Activated naive CD8-positive, alpha-beta T cell treated with anti-CD3 and anti-CD28 coated beads for 36 hours (primary cell): ENCODE results near the gene CERKL. TPM values are rescaled to one million over a fixed set of nuclear protein-coding genes. Genes with fewer than 3 reads are reported as not detected.

ENCODE experiments used
- DNase-seq: peaks from one replicate; pipeline ENCODE4 v3.0.0; 2021
- H3K27ac Mint-ChIP-seq: one replicate; pipeline ENCODE4 v1.8.0; 2022; ENCODE audit warnings: mild to moderate bottlenecking, moderate library complexity, mixed read lengths
- H3K27me3 Mint-ChIP-seq: one replicate; pipeline ENCODE4 v1.8.0; 2022; ENCODE audit warnings: mild to moderate bottlenecking, mixed read lengths
- H3K36me3 Mint-ChIP-seq: one replicate; pipeline ENCODE4 v1.8.0; 2021; ENCODE audit warnings: mild to moderate bottlenecking, mixed read lengths
- H3K4me1 Mint-ChIP-seq: one replicate; pipeline ENCODE4 v1.8.0; 2021; ENCODE audit warnings: mixed read lengths
- H3K4me3 Mint-ChIP-seq: one replicate; pipeline ENCODE4 v1.8.0; 2022; ENCODE audit warnings: mild to moderate bottlenecking, moderate library complexity, mixed read lengths
- H3K9me3 Mint-ChIP-seq: one replicate; pipeline ENCODE4 v1.8.0; 2022; ENCODE audit warnings: mixed read lengths
- total RNA-seq, 2 experiments: library from RNA; stranded (reverse); gene quantifications; one replicate each; pipeline ENCODE4 v1.2.3, GENCODE V29; 2021

CERKL gene
- total RNA-seq, 2 experiments from 2014 or later, result 0.06 TPM

DNA sequence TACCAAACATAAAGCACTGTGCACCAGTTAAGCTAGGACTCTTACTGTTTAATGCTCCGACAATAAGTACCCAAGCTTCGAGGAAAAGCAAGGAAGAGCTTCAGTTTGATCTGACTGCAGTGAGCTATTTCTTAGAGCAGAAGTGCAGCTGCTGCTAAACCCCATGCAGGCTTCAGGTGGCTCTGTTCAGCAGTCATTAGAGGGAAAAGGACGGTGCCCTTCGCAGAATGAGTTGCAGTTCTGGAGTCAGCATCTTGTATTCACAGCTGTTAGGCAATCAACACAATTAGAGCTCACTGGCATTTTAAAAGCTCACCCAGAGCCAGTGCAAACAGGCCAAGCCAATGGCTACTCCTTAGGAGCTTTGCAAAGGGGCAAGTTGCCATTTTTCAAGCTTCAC is 1.5 kb upstream of the CERKL start:
- DNase-seq, result no peak
- Mint-ChIP-seq H3K36me3 (no peaks in the 10 kb centered on the region), H3K27ac (no peak overlapping the region), H3K9me3 (no peaks in the 10 kb centered on the region), H3K4me3 (no peak overlapping the region), H3K4me1 (peaks cover 8% of the 10 kb centered on the region), H3K27me3 (peaks cover 53% of the 10 kb centered on the region)

DNA sequence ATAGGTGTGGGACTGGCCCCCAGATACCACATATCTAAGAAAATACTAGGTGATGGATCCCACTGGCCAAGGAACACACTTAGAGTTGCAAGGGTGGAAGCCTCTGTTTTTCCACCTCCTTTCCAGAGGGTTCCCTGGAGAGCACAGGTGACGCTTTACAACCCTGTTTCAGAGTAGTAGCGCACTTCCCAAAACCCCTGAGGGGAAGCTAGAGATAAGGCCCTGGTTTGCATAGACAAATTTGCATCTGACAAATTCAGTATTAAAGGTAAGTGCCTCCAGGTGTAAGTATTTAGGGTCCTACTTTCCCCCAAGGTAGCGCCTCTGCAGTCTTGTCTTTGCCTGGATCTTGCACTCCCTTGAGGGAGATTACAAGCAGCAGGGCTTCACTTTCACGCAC is 474 bp upstream of the CERKL start:
- Mint-ChIP-seq H3K9me3 (no peaks in the 10 kb centered on the region), H3K36me3 (no peaks in the 10 kb centered on the region), H3K4me1 (peaks cover 8% of the 10 kb centered on the region), H3K27ac (no peak overlapping the region), H3K27me3 (peaks cover 61% of the 10 kb centered on the region), H3K4me3 (peak overlapping the region; percentile 59)
- DNase-seq, result no peak

DNA sequence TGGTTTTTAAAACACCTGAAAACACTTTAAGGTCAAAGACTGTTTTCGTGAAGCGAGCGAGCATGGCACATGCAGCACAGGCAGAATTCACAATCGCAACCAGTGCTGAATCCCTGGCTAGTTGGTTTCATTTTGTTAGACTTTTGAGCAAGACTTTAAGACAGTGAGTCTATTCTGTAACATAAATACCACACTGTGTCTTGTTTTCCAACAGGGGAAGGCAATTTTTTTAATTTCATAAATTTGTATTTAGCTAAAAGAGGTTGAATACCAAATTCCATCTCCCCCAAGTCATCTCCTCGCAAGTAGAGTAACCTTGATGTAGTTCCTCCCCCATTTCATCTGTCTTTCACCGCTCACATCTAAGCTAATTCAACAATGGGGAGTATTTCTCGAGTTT is 1.4 kb downstream of the CERKL start:
- H3K9me3 Mint-ChIP-seq, result no peaks in the 10 kb centered on the region
- H3K27me3 Mint-ChIP-seq, result peaks cover 72% of the 10 kb centered on the region
- H3K4me1 Mint-ChIP-seq, result peaks cover 8% of the 10 kb centered on the region
- H3K27ac Mint-ChIP-seq, result no peak overlapping the region
- H3K36me3 Mint-ChIP-seq, result no peaks in the 10 kb centered on the region
- DNase-seq, result no peak
- H3K4me3 Mint-ChIP-seq, result no peak overlapping the region

DNA sequence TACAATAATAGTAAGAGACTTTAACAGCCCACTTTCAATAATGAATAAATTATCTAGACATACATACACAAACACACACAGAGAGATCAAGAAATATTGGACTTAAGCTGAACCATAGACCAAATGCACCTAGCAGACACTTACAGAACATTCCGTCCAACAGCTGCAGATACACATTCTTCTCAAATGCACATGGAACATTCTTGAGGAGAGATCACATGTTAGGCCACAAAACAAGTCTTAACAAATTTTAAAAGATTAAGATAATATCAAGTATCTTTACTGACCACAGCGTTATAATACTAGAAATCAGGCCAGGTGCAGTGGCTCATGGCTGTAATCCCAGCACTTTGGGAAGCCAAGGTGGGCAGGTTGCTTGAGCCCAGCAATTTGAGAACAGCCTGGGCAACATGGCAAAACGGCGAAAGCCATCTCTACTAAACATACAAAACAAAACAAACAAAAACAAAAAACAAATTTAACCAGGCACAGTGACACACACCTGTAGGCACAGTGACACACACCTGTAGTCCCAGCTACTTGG is 7.4 kb downstream of the CERKL start:
- Mint-ChIP-seq H3K27me3 (peaks cover 48% of the 10 kb centered on the region), H3K4me1 (no peaks in the 10 kb centered on the region), H3K36me3 (no peaks in the 10 kb centered on the region), H3K9me3 (no peaks in the 10 kb centered on the region), H3K27ac (no peak overlapping the region), H3K4me3 (no peak overlapping the region)
- DNase-seq, result no peak

DNA sequence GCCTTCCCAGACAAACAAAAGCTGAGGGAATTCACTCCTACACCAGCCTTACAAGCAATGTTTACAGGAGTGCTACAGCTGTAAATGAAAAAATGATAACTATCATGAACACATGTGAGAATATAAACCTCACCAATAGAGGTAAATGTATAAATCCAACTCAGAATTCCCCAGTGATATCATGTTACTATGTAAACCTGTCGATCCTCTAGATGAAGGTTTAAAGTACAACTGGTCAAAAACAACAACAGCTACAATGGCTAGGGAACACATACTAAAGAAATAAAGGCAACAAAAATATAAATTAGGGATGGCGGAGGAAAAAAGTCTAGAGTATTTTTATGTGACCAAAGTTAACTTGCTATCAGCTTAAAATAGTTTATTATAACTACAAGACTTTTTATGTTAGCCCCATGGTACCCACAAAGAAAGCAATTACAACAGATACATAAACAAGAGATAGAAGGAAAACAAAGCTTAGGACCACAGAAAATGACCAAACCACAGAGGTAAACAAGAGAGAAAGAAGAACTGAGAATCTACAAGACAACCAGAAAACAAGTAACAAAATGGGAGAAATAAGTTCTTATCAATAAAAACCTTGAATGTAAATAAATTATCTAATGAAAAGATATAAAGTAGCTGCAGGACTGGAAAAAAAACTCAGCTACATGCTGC is 8.3 kb downstream of the CERKL start:
- Mint-ChIP-seq H3K27me3 (peaks cover 43% of the 10 kb centered on the region), H3K9me3 (no peaks in the 10 kb centered on the region), H3K27ac (no peak overlapping the region), H3K4me1 (no peaks in the 10 kb centered on the region), H3K4me3 (no peak overlapping the region), H3K36me3 (no peaks in the 10 kb centered on the region)
- DNase-seq, result no peak

DNA sequence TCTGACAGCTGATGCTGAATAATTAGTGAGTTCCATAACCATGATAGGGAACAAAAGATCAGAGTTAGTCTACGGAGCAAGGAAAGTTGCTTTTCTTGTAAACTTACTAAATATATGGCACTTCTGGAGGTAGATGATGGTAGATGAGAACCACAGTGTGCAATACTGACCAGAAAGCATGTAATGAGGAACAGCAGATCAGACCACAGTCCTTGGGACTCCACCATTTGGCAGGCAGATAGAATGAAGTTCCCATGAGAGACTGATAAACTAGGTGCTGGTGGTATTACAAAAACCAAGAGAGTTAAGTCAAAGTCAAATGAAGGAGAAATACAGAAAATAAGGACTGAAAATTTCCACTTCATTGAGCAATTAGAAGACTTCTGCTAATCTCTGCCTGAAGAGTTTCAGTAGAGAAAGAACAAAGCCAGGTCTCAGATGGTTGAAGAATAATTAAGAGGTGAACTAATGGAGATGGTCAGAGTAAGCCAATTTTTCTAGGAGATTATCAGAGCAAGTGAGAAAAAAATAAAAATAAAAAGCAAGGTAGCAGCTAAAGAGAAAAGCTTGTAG is 10.4 kb downstream of the CERKL start:
- no peak overlapping the region for H3K4me3 Mint-ChIP-seq
- peaks cover 28% of the 10 kb centered on the region for H3K27me3 Mint-ChIP-seq

DNA sequence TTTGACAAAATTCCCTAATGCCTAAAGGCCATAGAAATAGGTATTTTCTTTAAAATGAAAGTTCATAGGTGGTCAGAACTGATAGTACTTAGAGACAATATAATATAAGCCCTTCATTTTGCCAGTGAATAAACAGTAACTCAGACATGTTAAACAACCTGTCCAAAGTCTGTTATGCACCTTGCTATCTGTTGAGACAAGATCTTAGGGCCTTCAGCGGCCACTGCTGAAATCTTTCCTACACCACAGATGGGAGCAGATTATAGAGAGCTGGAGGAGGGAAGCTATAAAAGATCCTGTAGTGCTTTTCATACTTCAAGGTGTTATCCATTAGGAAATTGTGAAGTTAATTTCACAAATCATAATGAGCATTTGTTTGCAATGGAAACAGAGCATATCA is 13.8 kb downstream of the CERKL start:
- H3K4me3 Mint-ChIP-seq, result no peak overlapping the region
- H3K36me3 Mint-ChIP-seq, result no peaks in the 10 kb centered on the region
- no peak overlapping the region for H3K27ac Mint-ChIP-seq
- no peak for DNase-seq
- H3K4me1 Mint-ChIP-seq, result no peaks in the 10 kb centered on the region
- H3K27me3 Mint-ChIP-seq, result peaks cover 11% of the 10 kb centered on the region
- H3K9me3 Mint-ChIP-seq, result no peaks in the 10 kb centered on the region

More for the DNA sequence above, 10.4 kb downstream of the CERKL start:
- Mint-ChIP-seq H3K9me3 (no peaks in the 10 kb centered on the region), H3K4me1 (no peaks in the 10 kb centered on the region), H3K36me3 (no peaks in the 10 kb centered on the region), H3K27ac (no peak overlapping the region)
- no peak for DNase-seq

DNA sequence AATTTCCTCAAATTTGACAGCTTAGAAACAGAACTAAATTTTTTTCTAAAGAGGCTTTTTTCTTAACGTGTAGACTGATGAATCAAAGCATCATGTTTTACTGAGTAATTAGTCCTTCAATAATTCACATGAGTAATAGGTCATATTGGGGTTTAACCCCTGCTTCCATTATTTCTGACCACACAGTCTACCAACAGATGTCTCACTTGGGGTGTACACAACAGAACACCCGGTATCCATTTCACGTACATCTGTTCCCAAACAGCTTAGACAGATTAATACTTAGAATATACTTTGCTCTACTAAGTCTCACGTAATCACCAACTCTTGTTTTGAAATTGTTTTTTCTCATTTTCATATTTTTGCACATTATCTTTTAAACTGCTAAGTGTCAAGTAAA is 14.8 kb downstream of the CERKL start:
- Mint-ChIP-seq H3K4me1 (no peaks in the 10 kb centered on the region), H3K27me3 (peaks cover 8% of the 10 kb centered on the region), H3K27ac (no peak overlapping the region), H3K9me3 (no peaks in the 10 kb centered on the region), H3K4me3 (no peak overlapping the region), H3K36me3 (no peaks in the 10 kb centered on the region)
- DNase-seq, result no peak

DNA sequence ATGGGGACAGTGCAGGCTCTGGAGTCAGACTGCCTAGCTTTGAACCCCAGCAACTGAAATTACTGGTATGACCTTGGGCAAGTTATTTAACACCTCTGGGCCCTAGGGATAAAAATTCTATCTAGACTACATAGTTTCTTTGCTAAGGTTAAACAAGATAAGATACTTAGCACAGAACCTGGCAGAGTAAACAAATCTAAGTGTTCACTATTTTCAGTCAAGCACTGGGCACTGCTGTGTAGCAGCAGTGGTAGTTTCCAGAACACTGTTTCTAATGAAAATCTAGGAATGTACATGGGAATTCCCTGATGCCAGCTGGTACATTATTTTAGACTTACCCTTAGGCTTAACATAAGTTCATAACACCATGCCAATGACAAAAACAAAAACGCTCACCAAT is 17.2 kb downstream of the CERKL start:
- no peaks in the 10 kb centered on the region for H3K36me3 Mint-ChIP-seq
- no peaks in the 10 kb centered on the region for H3K27me3 Mint-ChIP-seq
- DNase-seq, result no peak
- no peak overlapping the region for H3K27ac Mint-ChIP-seq
- no peaks in the 10 kb centered on the region for H3K9me3 Mint-ChIP-seq
- no peak overlapping the region for H3K4me3 Mint-ChIP-seq
- no peaks in the 10 kb centered on the region for H3K4me1 Mint-ChIP-seq

DNA sequence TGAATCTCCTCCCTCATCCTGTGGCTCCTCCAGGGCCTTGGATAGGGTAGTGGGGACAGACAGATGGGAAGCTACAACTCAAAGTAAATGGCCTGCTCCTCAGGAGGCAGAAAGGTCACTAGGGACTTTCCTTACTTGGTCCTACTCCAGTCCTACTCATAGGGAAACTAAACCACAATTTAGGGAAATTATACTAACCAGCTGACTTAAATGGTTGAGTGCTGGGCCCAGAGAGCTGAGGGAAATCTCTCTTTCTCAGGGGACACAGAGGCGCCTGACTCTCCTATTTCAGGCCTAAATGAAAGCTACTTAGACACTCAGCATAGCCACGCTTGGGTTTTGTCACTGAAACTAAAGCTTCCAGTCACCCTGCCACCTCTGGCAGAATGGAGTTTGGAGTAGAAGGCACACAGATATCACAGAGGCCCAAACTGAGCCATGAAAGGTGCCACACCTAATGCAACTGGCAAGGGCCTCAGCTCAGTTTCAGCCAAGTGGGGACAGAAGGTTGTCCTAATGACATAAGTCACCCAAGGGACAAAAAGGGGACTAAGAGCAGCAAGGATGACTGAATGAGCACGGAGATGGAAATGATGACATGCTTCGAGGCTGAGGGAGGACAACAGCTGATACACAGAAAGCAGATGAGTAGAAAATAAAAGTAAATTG is 24.0 kb downstream of the CERKL start:
- Mint-ChIP-seq H3K9me3 (no peaks in the 10 kb centered on the region), H3K27ac (no peak overlapping the region)

DNA sequence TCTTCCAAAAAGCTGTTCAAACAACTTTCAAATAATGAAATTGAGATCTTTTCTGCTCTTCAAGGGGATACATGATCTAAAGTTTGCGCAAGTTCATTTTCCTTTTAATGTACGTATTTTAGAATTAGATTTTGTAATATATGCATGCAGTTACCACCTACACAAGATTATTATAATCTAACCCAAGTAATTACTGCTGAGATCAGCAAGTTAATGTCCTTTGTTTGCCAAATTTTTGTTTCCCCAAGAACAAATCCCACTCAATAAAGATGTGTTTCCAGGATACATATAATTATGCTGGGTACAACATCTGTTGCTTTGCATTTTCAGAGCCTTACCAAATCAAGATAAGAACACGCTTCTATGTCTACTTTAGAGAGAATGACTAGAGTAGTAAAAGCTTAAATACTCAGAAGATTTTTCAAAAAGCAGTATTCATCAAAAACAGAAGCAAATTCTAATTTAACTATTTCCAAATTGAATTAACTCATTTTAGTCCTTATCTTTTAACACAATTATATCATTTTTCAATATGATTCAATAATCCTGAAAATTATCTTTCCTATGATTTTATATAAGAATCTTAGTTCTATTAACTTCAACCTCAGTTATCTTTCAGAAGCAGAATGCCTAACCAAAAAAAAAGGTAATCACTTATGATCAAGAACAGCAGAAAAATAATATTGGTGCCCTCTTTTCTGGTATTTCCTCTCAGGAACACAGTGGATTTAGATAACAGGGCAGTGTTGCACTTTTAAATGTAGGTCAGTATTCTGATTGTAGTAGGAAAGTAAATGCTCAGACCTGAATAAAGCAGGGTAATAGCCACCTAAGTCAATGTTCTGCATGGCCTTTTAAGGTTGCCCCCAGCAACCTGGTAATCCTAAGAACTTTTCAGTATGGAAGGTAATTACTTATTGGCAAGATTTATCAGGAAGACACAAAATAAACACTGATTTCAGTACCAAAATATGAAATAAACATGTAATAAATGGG is 28.0 kb downstream of the CERKL start:
- Mint-ChIP-seq H3K9me3 (no peaks in the 10 kb centered on the region), H3K27me3 (peaks cover 13% of the 10 kb centered on the region), H3K4me3 (no peak overlapping the region), H3K36me3 (no peaks in the 10 kb centered on the region), H3K27ac (no peak overlapping the region), H3K4me1 (no peaks in the 10 kb centered on the region)
- DNase-seq, result no peak

More for the DNA sequence above, 24.0 kb downstream of the CERKL start:
- Mint-ChIP-seq H3K4me3 (no peak overlapping the region), H3K4me1 (no peaks in the 10 kb centered on the region), H3K36me3 (no peaks in the 10 kb centered on the region), H3K27me3 (no peaks in the 10 kb centered on the region)
- DNase-seq, result no peak

DNA sequence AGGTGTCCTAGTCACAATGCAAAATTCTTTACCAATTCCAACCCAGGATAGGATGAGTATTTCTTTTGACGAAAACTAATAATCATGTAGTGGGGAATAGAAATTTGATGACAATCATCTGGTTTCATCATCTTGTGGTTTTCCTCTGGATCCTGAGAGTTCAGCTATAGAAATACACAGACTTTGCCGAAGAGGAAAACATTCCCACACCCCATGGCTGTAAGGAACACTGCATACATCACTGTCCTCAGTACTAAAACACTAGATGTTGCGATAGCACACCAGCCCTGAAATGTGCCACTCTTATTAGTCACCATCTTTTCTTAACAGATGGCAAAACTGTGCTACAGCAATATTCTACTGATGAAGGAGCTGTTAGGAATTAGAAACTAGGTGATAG is 29.4 kb downstream of the CERKL start:
- Mint-ChIP-seq H3K9me3 (no peaks in the 10 kb centered on the region), H3K36me3 (no peaks in the 10 kb centered on the region), H3K27me3 (peaks cover 13% of the 10 kb centered on the region), H3K4me1 (no peaks in the 10 kb centered on the region), H3K27ac (no peak overlapping the region), H3K4me3 (no peak overlapping the region)
- no peak for DNase-seq

DNA sequence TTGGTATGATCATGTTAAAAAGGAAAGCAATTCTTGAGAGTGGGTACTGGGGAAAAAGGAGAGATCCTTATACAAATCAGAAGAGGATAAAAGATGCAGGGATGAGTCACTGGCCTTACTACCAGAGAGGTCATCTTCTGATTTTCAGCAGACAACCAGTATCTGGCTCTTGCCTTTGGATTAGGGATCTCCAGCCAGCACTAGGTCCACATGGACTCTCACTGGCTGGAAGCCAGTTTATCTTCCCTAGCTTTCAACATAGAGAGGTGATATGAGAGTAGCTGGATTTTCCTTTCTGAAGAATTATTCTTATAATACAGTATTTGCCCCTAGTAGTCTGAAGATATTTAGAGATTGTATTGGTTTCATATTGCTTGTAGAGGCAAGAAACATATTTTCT is 30.2 kb downstream of the CERKL start:
- no peak overlapping the region for H3K4me3 Mint-ChIP-seq
- no peaks in the 10 kb centered on the region for H3K4me1 Mint-ChIP-seq
- no peak for DNase-seq
- peaks cover 13% of the 10 kb centered on the region for H3K27me3 Mint-ChIP-seq
- H3K27ac Mint-ChIP-seq, result no peak overlapping the region
- no peaks in the 10 kb centered on the region for H3K36me3 Mint-ChIP-seq
- no peaks in the 10 kb centered on the region for H3K9me3 Mint-ChIP-seq

DNA sequence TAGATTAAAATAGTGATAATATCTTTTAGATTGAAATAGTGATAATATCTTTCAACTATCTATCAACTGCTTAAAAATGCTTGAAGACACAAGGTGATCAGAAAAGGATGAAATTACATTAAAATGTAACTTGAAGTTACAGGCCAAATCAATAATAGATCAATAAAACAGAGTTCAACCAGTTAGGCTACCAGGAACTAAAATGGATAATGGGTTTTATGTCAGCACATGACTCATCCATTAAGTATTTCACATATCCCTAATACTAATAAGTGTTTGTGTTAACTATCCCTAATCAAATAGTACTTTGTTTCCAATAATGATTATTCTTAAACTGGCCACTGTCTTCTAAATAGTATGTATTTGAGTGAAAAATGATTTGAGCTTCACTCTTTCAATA is 33.7 kb downstream of the CERKL start:
- Mint-ChIP-seq H3K9me3 (no peaks in the 10 kb centered on the region), H3K27me3 (peaks cover 19% of the 10 kb centered on the region), H3K27ac (no peak overlapping the region), H3K36me3 (no peaks in the 10 kb centered on the region), H3K4me3 (no peak overlapping the region), H3K4me1 (no peaks in the 10 kb centered on the region)
- DNase-seq, result no peak
